ENCODE results near the gene PANK4. TPM values are rescaled to one million over a fixed set of nuclear protein-coding genes. Genes with fewer than 3 reads are reported as not detected.

PANK4 gene
- total RNA-seq, 1 experiment from 2014 or later: 32.2 TPM

DNA sequence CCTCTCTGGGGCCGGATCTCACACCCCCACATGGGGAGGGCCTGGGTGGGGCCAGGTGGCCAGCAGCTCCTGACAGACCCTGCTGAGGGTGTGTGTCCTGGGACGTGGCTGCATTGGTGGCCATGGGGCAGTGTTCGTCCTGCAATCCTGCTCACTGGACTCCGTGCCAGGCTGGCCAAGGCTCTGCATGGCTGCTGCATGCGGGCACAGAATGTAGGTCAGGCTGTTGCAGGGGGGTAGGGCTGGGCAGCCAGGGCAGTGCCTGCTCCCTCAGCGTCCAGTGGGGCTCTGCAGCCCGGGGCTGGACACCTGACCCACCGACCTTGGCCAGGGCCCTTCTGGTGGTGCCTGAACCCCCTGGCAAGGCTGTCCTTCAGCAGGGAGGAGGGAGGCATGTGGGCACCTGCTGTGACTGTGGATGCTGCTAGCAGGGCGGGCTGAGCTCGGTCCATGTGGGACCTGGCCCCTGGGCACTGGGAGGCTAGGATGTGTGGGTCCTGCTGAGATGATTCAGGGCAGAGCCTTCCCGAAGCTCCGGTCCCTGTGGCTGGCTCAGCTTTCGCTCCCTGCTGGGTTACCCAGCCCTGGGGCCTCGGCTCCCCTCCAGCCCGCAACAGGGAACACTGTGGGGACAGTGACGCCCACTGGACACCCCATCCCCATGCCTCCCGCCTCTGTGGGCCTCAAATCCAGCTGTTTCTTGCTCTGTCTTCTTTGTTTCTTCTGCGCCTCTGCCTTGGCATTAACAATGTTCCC lies 65.2 kb downstream of the PANK4 start:
- no peak overlapping the region for H2AK5ac ChIP-seq (ENCODE audit: insufficient read length, low read length)
- no peaks in the 10 kb centered on the region for H4K20me1 ChIP-seq (ENCODE audit: control insufficient read depth, insufficient read depth, insufficient read length)
- no peak overlapping the region for H2BK15ac ChIP-seq (ENCODE audit: low read depth, low read length)
- no peak overlapping the region for H2AFZ ChIP-seq (ENCODE audit: low read length)
- H3K79me1 ChIP-seq (ENCODE audit: insufficient read depth, low read depth, low read length, poor library complexity, severe bottlenecking): no peaks in the 10 kb centered on the region
- H2BK20ac ChIP-seq (ENCODE audit: low read depth, low read length, poor library complexity, severe bottlenecking): no peak overlapping the region
- Mint-ChIP-seq H3K27ac (no peak overlapping the region), H3K4me1 (no peaks in the 10 kb centered on the region), H3K4me3 (no peak overlapping the region), H3K27me3 (ENCODE audit: low read depth) (peaks cover 17% of the 10 kb centered on the region), H3K36me3 (ENCODE audit: insufficient read depth in 1 of 3, low read depth in 3 of 3) (no peaks in the 10 kb centered on the region), H3K9me3 (no peaks in the 10 kb centered on the region)
- H2BK5ac ChIP-seq (ENCODE audit: insufficient read length, low read length): no peak overlapping the region
- no peak overlapping the region for H4K91ac ChIP-seq (ENCODE audit: insufficient read length, low read depth, low read length)
- no peak for TF ChIP-seq CTCF (conservative IDR thresholded peaks at IDR 0.05)
- H4K8ac ChIP-seq (replicated peaks; ENCODE audit: insufficient read length, low read depth, low read length): no peak overlapping the region
- no peaks in the 10 kb centered on the region for H3K79me2 ChIP-seq (ENCODE audit: insufficient read depth, low read length)
- H2BK12ac ChIP-seq (ENCODE audit: insufficient read length, low read depth, low read length): no peak overlapping the region
- no peak overlapping the region for H3K4ac ChIP-seq (ENCODE audit: low read depth, low read length)
- H3K23ac ChIP-seq (ENCODE audit: insufficient read length, low read depth, low read length): no peak overlapping the region
- no peak overlapping the region for H3K56ac ChIP-seq (ENCODE audit: insufficient read length, low read depth, low read length)
- WGBS (ENCODE audit: extremely low coverage, insufficient read length, low lambda C conversion rate): no CpG with 5 or more reads among the region's 18 CpGs
- no peak overlapping the region for H4K5ac ChIP-seq (ENCODE audit: insufficient read length, low read depth, low read length)
- H3K23me2 ChIP-seq (ENCODE audit: insufficient read length, low read depth, low read length, poor library complexity, severe bottlenecking): peaks cover 3% of the 10 kb centered on the region
- H3K4me1 ChIP-seq (ENCODE audit: insufficient read depth, low read length): no peaks in the 10 kb centered on the region
- H3K27me3 ChIP-seq (ENCODE audit: insufficient read depth, low read length): no peaks in the 10 kb centered on the region
- no peak for DNase-seq
- H3K18ac ChIP-seq (ENCODE audit: insufficient read length, low read depth, low read length): no peak overlapping the region
- H3K14ac ChIP-seq (ENCODE audit: insufficient read depth, low read length): no peak overlapping the region; the same call in 1 of the 2 replicates
- H3K27ac ChIP-seq (ENCODE audit: insufficient read length, low read depth, low read length): no peak overlapping the region
- H3K9me3 ChIP-seq (ENCODE audit: control insufficient read depth, low read depth, low read length): no peaks in the 10 kb centered on the region
- H3K4me2 ChIP-seq (ENCODE audit: insufficient read depth, insufficient read length, low read length): no peak overlapping the region
- no peak overlapping the region for H2BK120ac ChIP-seq (ENCODE audit: low read depth, low read length, poor library complexity, severe bottlenecking)
- H3T11ph ChIP-seq (ENCODE audit: low read length): no peak overlapping the region
- no peak overlapping the region for H3K9ac ChIP-seq (ENCODE audit: extremely low read depth, insufficient read length, low read length)
